ENCODE results near the gene ELK3. TPM values are rescaled to one million over a fixed set of nuclear protein-coding genes. Genes with fewer than 3 reads are reported as not detected.

Gene ELK3
- total RNA-seq, 1 experiment from 2014 or later, result 9.0 TPM

GRCh38 chr12:96183734-96184370, 10.3 kb upstream of the ELK3 start:
- in situ Hi-C loops (cut with HindIII; ENCODE audit: low pct_unique_long_range_greater_than_20kb, low sequenced_read_pairs), result no loop called here
- no peak for DNase-seq (ENCODE audit: low read depth)

DNA sequence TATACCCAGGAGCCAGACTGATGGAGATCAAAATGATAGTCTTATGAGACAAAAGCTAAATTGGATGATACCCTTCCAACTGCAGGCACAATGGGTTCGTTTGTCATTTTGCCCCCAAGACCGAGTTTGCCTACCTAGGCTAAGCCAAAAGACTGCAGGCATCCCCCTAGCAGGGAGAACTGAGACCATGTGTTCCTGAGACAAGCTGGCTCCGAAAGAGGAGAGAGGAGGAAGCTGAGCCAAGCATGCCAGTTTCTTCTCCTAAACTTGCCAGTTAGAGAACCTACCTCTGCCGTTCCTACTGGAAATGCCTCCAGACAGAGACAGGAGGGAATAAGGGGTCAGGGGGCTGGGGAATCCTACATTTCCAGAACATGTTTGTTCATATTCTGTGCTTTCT, 8.3 kb upstream of the ELK3 start:
- in situ Hi-C loops (cut with HindIII; ENCODE audit: low pct_unique_long_range_greater_than_20kb, low sequenced_read_pairs), result no loop called here
- no peak for DNase-seq (ENCODE audit: low read depth)

- in situ Hi-C loops (cut with HindIII; ENCODE audit: low pct_unique_long_range_greater_than_20kb, low sequenced_read_pairs), result no loop called here
Observed at GRCh38 chr12:96186607-96187301, 7.4 kb upstream of the ELK3 start.

GRCh38 chr12:96187956-96188355, 6.2 kb upstream of the ELK3 start:
- no peak for DNase-seq (ENCODE audit: low read depth)
- in situ Hi-C loops (cut with HindIII; ENCODE audit: low pct_unique_long_range_greater_than_20kb, low sequenced_read_pairs), result no loop called here

More at GRCh38 chr12:96186607-96187301, 7.4 kb upstream of the ELK3 start:
- DNase-seq (ENCODE audit: low read depth), result no peak

DNA sequence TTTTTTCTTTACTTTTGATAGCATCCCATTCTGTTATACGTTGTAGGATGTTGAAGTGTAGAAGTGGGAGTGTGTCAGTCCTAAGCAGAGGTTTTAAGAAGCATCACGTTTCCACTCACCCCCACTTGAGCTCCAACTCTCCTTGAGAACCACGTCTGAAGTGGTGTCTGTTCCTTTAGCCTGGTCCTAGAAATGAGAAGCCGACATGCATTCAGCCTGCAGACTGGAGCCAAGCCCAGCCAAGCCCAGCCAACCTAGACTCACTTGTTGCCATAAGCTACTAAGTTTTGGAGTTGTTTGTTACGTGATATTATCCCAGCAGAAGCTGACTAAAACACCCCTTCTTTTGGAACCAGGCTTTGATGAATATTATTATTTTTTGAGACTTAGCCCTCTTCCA, 4.4 kb upstream of the ELK3 start:
- in situ Hi-C loops (cut with HindIII; ENCODE audit: low pct_unique_long_range_greater_than_20kb, low sequenced_read_pairs), result no loop called here
- DNase-seq (ENCODE audit: low read depth), result no peak

DNA sequence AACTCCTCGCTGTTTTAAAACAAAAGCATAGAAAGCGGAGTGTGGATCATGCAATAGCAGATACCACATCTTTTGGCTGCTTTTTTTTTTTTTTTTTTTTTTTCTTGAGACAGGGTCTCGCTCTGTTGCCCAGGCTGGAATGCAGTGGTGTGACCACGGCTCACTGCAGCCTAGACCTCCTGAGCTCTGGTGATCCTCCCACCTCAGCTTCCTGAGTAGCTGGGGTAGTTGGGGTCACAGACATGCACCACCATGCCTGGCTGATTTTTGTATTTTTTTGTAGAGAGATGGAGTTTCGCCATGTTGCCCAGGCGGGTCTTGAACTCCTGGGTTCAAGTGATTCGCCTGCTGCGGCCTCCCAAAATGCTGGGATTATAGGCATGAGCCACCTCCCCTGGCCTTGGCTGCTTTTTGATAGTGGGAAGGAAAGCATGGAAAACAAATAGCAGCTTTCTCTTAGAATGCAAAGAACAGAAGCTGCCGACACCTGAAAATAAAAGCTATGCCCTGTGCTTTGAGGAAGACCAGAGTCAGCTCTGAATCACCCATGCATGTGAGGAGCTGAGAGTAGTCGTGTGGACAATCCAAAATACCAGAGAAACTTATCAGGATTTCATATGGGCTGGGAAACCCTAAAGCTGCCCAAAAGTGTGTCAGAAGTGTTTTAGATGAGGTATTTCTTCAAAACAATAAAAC, 3.6 kb upstream of the ELK3 start:
- in situ Hi-C loops (cut with HindIII; ENCODE audit: low pct_unique_long_range_greater_than_20kb, low sequenced_read_pairs), result no loop called here
- DNase-seq (ENCODE audit: low read depth), result peak; percentile 59

- no peak for DNase-seq (ENCODE audit: low read depth)
- in situ Hi-C loops (cut with HindIII; ENCODE audit: low pct_unique_long_range_greater_than_20kb, low sequenced_read_pairs), result no loop called here
Observed at GRCh38 chr12:96192926-96193573, 1.1 kb upstream of the ELK3 start.

- in situ Hi-C loops (cut with HindIII; ENCODE audit: low pct_unique_long_range_greater_than_20kb, low sequenced_read_pairs), result no loop called here
- no peak for DNase-seq (ENCODE audit: low read depth)
Observed at GRCh38 chr12:96194576-96194889, 358 bp downstream of the ELK3 start.

DNA sequence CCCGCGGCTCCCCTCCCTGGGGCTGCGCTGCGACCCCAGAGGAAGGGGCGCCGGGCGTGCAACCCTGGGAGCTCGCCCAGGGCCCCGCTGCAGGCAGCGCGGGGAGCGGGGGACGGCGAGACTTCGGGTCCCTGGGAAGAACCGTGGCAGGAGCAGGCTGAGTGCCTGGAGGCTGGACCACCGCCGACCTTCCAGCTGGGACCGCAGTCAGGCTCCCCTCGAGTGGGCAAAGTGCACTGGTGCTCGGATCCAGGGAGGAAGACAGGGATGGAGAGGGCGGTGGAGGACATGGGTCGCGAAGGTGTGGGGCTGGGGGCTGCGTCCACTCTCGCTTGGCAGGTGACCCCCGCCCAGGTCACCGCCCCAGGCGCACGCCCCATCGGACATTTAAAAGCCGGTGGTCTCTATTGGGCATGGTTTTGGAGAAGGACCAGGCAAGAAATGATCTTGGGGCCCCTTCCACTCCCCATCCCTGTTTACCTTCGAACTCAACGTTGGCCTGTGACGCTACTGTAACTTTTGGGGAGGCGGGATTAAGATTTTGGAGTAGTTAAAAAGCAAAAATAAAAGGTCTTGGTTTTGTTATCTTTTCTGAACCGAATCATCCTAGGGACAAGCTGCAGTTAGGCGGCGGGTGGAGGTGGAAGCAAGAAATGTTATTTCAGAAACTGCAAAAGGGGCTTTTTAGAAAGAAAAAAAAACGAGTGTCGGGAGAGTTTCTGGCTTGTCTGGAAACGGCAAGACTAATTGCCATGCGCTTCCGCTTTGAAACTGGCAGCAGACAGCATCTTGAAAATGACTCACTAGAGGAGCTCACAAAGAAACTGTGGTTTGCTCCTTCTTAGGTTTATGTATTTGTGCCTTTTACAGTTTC, 1.0 kb downstream of the ELK3 start:
- DNase-seq (ENCODE audit: low read depth), result peak; percentile 33
- in situ Hi-C loops (cut with HindIII; ENCODE audit: low pct_unique_long_range_greater_than_20kb, low sequenced_read_pairs), result no loop called here

GRCh38 chr12:96195845-96196451, 1.8 kb downstream of the ELK3 start:
- in situ Hi-C loops (cut with HindIII; ENCODE audit: low pct_unique_long_range_greater_than_20kb, low sequenced_read_pairs), result no loop called here
- peak; percentile 39 for DNase-seq (ENCODE audit: low read depth)

- in situ Hi-C loops (cut with HindIII; ENCODE audit: low pct_unique_long_range_greater_than_20kb, low sequenced_read_pairs), result no loop called here
Observed at GRCh38 chr12:96196781-96197180, 2.6 kb downstream of the ELK3 start.

GRCh38 chr12:96197503-96198272, 3.5 kb downstream of the ELK3 start:
- peak; percentile 81 for DNase-seq (ENCODE audit: low read depth)
- in situ Hi-C loops (cut with HindIII; ENCODE audit: low pct_unique_long_range_greater_than_20kb, low sequenced_read_pairs), result no loop called here

More at GRCh38 chr12:96196781-96197180, 2.6 kb downstream of the ELK3 start:
- DNase-seq (ENCODE audit: low read depth), result no peak

DNA sequence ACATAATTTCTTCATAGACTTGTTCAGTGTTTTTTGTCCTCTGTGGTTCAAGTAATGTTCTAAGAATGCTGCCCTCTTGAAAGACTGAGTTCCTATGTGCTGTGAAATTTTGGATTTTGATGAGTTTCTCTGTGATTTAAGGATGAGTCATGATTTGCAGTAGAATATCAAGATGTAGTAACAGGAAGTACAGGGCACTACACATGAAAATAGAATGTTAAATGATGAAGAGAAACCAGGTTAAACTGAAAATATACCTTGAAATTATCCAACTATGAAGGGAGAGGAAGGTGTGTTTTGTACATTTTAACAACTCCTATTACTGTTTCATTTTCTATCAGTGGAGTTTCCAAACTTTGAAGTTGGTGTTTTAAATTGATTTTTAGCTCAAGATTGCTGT, 4.8 kb downstream of the ELK3 start:
- peak; percentile 44 for DNase-seq (ENCODE audit: low read depth)
- in situ Hi-C loops (cut with HindIII; ENCODE audit: low pct_unique_long_range_greater_than_20kb, low sequenced_read_pairs), result no loop called here

DNA sequence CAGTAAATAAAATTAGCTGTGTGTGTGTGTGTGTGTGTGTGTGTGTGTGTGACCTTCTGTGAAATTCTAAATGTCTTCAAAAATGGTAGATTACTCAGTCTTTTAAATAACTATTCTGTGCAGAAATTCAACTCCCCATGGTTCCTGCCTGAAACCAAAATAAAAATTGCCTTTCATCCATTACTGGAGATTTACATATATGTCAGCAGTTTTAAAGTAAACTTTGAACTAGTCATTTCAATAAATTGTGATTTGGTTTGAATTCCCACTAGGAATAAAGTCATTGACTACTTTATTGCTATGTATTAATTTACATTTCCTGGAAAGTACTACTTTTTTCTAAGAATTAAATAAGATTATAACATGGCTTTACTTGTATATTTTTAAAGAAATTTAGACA, 5.3 kb downstream of the ELK3 start:
- in situ Hi-C loops (cut with HindIII; ENCODE audit: low pct_unique_long_range_greater_than_20kb, low sequenced_read_pairs), result no loop called here
- DNase-seq (ENCODE audit: low read depth), result no peak

- DNase-seq (ENCODE audit: low read depth), result no peak
- in situ Hi-C loops (cut with HindIII; ENCODE audit: low pct_unique_long_range_greater_than_20kb, low sequenced_read_pairs), result no loop called here
Observed at GRCh38 chr12:96201272-96202227, 7.4 kb downstream of the ELK3 start.

DNA sequence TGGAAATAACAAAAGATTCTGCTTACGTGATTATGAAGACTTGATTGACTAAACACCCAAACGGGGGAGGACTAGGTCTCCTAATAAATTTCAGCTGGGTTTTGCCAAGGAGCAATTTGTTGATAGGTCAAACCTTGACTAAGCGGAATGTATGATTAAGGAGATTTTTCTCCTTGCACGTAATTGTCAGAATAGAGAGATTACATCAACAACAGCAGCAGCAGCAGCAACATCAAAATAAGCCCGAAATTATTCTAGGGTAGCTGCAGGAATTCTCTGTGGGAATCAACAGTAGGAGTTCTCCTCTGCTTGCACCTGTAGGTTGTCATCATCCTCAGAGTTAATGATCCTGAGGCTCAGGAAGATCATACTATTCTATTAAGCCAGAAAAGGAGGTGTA, 10.2 kb downstream of the ELK3 start:
- no peak for DNase-seq (ENCODE audit: low read depth)
- in situ Hi-C loops (cut with HindIII; ENCODE audit: low pct_unique_long_range_greater_than_20kb, low sequenced_read_pairs), result no loop called here
